ENCODE data around the gene ST8SIA4. TPM values are rescaled to one million over a fixed set of nuclear protein-coding genes. Genes with fewer than 3 reads are reported as not detected.

The ST8SIA4 gene
- total and polyA plus RNA-seq, 12 donors: 0.70 to 12.9 (median 4.5) TPM

GRCh38 chr5:100762995-100763394 is 140.1 kb downstream of the ST8SIA4 start:
- no peaks in the 10 kb centered on the region for H3K27me3 ChIP-seq
- TF ChIP-seq CTCF (IDR thresholded peaks at IDR 0.05): no peak
- H3K9me3 ChIP-seq: no peaks in the 10 kb centered on the region
- no peak for ATAC-seq
- no peak overlapping the region for H3K27ac ChIP-seq
- intact Hi-C loops (cut with DNase I): no loop called here
- DNase-seq: no peak
- H3K36me3 ChIP-seq: no peaks in the 10 kb centered on the region
- no peak overlapping the region for H3K4me3 ChIP-seq
- H3K4me1 ChIP-seq: peaks cover 0 to 5% (median 0%) of the 10 kb centered on the region in 9 donors
- 76 to 85% methylated on average over 1 of the region's 1 CpG for WGBS, 2 donors

- ATAC-seq: no peak
- no peak for TF ChIP-seq CTCF (IDR thresholded peaks at IDR 0.05)
- intact Hi-C loops (cut with DNase I): no loop called here
Measured at GRCh38 chr5:100762108-100762507, 141.0 kb downstream of the ST8SIA4 start.

GRCh38 chr5:100761192-100761591 is 141.9 kb downstream of the ST8SIA4 start:
- no peak for TF ChIP-seq CTCF (IDR thresholded peaks at IDR 0.05)
- DNase-seq: no peak
- ATAC-seq: no peak

More at GRCh38 chr5:100762108-100762507, 141.0 kb downstream of the ST8SIA4 start:
- H3K9me3 ChIP-seq: no peaks in the 10 kb centered on the region
- peaks cover 0 to 5% (median 0%) of the 10 kb centered on the region in 9 donors for H3K4me1 ChIP-seq
- H3K27ac ChIP-seq: no peak overlapping the region
- H3K36me3 ChIP-seq: no peaks in the 10 kb centered on the region
- H3K27me3 ChIP-seq: no peaks in the 10 kb centered on the region
- no peak overlapping the region for H3K4me3 ChIP-seq
- no peak for DNase-seq

GRCh38 chr5:100760688-100761087 is 142.4 kb downstream of the ST8SIA4 start:
- Histone ChIP-seq H3K27me3 (no peaks in the 10 kb centered on the region), H3K4me1 (peaks cover 0 to 5% (median 0%) of the 10 kb centered on the region in 9 donors), H3K27ac (no peak overlapping the region), H3K4me3 (no peak overlapping the region), H3K9me3 (no peaks in the 10 kb centered on the region), H3K36me3 (no peaks in the 10 kb centered on the region)
- no peak for TF ChIP-seq CTCF (IDR thresholded peaks at IDR 0.05)
- intact Hi-C loops (cut with DNase I): no loop called here
- WGBS, 2 donors: 84 to 85% methylated on average over 1 of the region's 1 CpG
- DNase-seq (no peak), ATAC-seq (no peak)

More at GRCh38 chr5:100761192-100761591, 141.9 kb downstream of the ST8SIA4 start:
- Histone ChIP-seq H3K27ac (no peak overlapping the region), H3K27me3 (no peaks in the 10 kb centered on the region), H3K4me1 (peaks cover 0 to 5% (median 0%) of the 10 kb centered on the region in 9 donors), H3K36me3 (no peaks in the 10 kb centered on the region), H3K4me3 (no peak overlapping the region), H3K9me3 (no peaks in the 10 kb centered on the region)
- intact Hi-C loops (cut with DNase I): no loop called here
